ENCODE measurements around the gene RGS12.

GRCh38 chr4:3248811-3249661, 43.8 kb upstream of the RGS12 start, which contains the start of gene MSANTD1:
- TF ChIP-seq PKNOX1 (IDR thresholded peaks at IDR 0.05) (no peak), SP1 (IDR thresholded peaks at IDR 0.05) (no peak), ARNT (IDR thresholded peaks at IDR 0.05) (no peak), SUZ12 (IDR thresholded peaks at IDR 0.05) (no peak), FOXA1 (IDR thresholded peaks at IDR 0.05) (no peak)
